ENCODE results near the gene SF3B6.
A peak's percentile ranks its signal among the peaks of the same experiment; 100 is the strongest.
"Not testable (repeated sequence)": the region's sequence is repeated elsewhere in the genome, so short reads cannot be mapped to it uniquely, and the experiment has no call there.

Gene SF3B6

DNA sequence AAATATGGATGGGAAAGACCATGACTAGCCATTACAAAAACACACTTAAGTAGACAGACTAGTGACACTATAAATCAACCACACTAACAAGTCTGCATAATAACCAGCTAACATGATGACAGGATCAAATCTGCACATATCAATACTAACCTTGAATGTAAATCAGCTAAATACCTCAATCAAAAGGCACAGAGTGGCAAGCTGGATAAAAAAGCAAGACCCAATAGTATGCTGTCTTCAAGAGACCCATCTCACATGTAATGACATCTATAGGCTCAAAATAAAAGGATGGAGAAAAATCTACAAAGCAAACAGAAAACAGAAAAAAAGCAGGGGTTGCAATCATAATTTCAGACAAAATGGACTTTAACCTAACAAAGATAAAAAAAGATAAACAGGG, 30.7 kb upstream of the SF3B6 start:
- in situ Hi-C loops (cut with MboI; ENCODE audit: low sequenced_read_pairs) = no loop called here

DNA sequence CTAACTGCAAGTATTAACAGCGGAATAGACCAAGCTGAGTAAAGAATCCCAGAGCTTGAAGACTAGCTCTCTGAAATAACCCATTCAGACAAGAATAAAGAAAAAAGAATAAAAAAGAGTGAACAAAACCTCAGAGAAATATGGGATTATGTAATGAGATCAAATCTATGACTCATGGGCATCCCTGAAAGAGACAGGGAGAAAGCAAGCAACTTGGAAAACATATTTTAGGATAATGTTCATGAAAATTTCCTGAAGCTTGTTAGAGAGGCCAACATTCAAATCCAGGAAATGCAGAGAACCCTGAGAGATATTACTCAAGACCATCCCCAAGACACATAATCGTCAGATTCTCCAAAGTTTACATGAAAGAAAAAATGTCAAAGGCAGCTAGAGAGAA, 29.7 kb upstream of the SF3B6 start:
- H3K36me3 ChIP-seq (replicated peaks) = no peaks in the 10 kb centered on the region
- no peaks in the 10 kb centered on the region for H3K4me1 ChIP-seq
- H3K9me3 ChIP-seq = 0 out of 2 replicates have a peak, but pooled peaks cover 3% of the 10 kb centered on the region
- DNase-seq (ENCODE audit: low spot score in 2 of 2) = no peak
- in situ Hi-C loops (cut with MboI; ENCODE audit: low sequenced_read_pairs) = no loop called here
- H3K4me3 ChIP-seq = no peak overlapping the region
- H3K27me3 ChIP-seq (ENCODE audit: low read depth) = no peaks in the 10 kb centered on the region

More for the DNA sequence above, 30.7 kb upstream of the SF3B6 start:
- no peak for DNase-seq (ENCODE audit: low spot score in 2 of 2)
- H3K4me1 ChIP-seq = no peaks in the 10 kb centered on the region
- no peaks in the 10 kb centered on the region for H3K27me3 ChIP-seq (ENCODE audit: low read depth)
- H3K9me3 ChIP-seq = 0 out of 2 replicates have a peak, but pooled peaks cover 3% of the 10 kb centered on the region
- no peak overlapping the region for H3K4me3 ChIP-seq
- H3K36me3 ChIP-seq (replicated peaks) = no peaks in the 10 kb centered on the region

DNA sequence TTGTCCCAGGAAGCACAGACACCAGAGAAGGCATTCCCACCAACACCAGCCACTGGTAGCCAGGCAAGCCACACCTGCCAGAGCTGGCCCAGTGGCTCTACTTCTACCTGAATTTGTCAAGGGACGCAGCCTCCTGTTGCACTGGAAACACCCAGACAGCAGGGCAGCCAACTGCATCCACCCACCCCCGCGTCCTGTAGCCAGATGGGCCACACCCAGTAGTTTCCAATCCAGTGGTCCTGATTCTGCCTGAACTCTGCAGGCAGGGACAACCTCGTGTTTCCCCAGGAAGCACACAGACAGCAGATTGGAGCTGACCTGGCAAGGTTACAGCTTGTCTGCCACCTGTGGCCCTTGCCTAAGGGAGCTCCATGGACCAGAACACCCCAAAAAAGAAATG, 28.8 kb upstream of the SF3B6 start:
- Histone ChIP-seq H3K4me3 (no peak overlapping the region), H3K9me3 (0 out of 2 replicates have a peak, but pooled peaks cover 3% of the 10 kb centered on the region), H3K36me3 (replicated peaks) (no peaks in the 10 kb centered on the region), H3K4me1 (no peaks in the 10 kb centered on the region), H3K27me3 (ENCODE audit: low read depth) (no peaks in the 10 kb centered on the region)
- DNase-seq (ENCODE audit: low spot score in 2 of 2) = no peak
- in situ Hi-C loops (cut with MboI; ENCODE audit: low sequenced_read_pairs) = no loop called here

DNA sequence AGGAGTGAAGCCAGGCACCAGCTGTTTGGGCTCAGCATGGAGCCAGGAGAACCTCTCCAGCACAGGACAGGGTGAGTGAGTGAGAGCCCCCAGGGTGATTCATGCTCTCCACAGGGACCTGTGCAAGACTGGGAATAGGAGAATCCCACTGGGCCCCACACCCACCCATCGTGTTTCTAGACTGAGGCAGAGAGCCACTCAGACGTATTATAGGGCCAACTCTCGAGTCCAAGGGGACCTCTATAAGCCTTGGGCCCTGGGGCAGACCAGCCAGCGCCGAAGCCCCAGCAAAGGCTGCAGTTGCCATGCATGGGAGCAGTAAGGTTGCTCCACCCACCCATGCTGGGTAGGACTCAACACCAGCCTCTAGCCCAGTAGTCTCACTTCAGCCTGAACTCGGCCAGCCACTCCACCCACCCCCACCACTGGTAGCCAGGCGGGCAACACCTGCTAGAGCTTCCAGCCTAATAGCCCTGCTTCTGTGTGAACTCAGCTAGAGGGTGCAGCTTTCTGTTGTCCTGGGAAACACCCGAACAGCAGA, 28.1 kb upstream of the SF3B6 start:
- Histone ChIP-seq H3K9me3 (0 out of 2 replicates have a peak, but pooled peaks cover 3% of the 10 kb centered on the region), H3K4me1 (no peaks in the 10 kb centered on the region), H3K4me3 (no peak overlapping the region), H3K27me3 (ENCODE audit: low read depth) (no peaks in the 10 kb centered on the region), H3K36me3 (replicated peaks) (no peaks in the 10 kb centered on the region)
- in situ Hi-C loops (cut with MboI; ENCODE audit: low sequenced_read_pairs) = no loop called here
- no peak for DNase-seq (ENCODE audit: low spot score in 2 of 2)

DNA sequence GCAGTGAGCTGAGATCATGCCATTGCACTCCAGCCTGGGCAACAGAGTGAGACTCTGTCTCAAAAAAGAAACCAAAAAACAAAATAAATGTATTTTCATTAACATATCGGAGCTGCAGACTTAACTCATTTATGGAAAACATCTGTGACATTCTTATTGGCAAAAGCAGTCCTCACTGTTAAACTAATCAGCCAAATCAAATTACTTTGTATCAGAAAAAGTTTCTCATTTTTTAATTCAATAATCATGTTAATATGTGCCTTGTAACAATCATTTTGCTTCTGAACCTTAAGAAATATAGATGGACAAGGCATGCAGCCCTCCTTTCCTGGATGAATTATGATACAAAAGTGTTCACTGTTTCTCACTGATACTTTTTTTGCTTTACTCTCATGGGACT, 26.6 kb upstream of the SF3B6 start:
- Histone ChIP-seq H3K9me3 (0 out of 2 replicates have a peak, but pooled peaks cover 3% of the 10 kb centered on the region), H3K4me1 (no peaks in the 10 kb centered on the region), H3K4me3 (no peak overlapping the region), H3K36me3 (replicated peaks) (no peaks in the 10 kb centered on the region), H3K27me3 (ENCODE audit: low read depth) (no peaks in the 10 kb centered on the region)
- DNase-seq (ENCODE audit: low spot score in 2 of 2) = no peak
- in situ Hi-C loops (cut with MboI; ENCODE audit: low sequenced_read_pairs) = no loop called here

DNA sequence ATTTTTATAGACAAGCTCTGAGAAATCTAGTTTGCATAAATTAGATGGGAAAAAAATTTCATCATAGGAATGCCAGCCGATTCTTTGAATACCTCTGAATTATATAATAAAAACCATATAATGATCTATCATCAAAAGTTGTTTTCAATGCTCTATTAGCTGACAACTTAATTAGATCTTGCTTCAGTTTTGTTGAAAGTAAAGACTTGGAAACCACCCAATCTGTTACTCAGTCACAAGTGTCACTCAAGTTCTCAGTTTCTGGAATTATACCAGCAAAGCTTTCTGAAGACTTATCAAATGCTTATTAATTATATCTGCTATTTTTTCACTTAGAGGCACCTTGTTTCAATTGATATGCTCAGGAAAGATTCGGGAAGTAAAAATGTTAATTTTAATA, 25.9 kb upstream of the SF3B6 start:
- no peak for DNase-seq (ENCODE audit: low spot score in 2 of 2)
- in situ Hi-C loops (cut with MboI; ENCODE audit: low sequenced_read_pairs) = no loop called here
- 0 out of 2 replicates have a peak, but pooled peaks cover 3% of the 10 kb centered on the region for H3K9me3 ChIP-seq
- no peaks in the 10 kb centered on the region for H3K36me3 ChIP-seq (replicated peaks)
- no peak overlapping the region for H3K4me3 ChIP-seq
- no peaks in the 10 kb centered on the region for H3K4me1 ChIP-seq
- no peaks in the 10 kb centered on the region for H3K27me3 ChIP-seq (ENCODE audit: low read depth)

DNA sequence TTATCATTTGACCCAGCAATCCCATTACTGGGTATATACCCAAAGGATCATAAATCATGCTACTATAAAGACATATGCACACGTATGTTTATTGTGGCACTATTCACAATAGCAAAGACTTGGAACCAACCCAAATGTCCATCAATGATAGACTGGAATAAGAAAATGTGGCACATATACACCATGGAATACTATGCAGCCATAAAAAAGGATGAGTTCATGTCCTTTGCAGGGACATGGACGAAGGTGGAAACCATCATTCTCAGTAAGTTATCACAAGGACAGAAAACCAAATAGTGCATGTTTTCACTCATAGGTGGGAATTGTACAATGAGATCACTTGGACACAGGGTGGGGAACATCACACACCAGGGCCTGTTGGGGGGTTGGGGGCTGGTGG, 24.6 kb upstream of the SF3B6 start:
- in situ Hi-C loops (cut with MboI; ENCODE audit: low sequenced_read_pairs); H3K9me3 ChIP-seq; H3K27me3 ChIP-seq (ENCODE audit: low read depth); DNase-seq (ENCODE audit: low spot score in 2 of 2); H3K36me3 ChIP-seq (replicated peaks); H3K4me3 ChIP-seq; H3K4me1 ChIP-seq: not testable (repeated sequence)

DNA sequence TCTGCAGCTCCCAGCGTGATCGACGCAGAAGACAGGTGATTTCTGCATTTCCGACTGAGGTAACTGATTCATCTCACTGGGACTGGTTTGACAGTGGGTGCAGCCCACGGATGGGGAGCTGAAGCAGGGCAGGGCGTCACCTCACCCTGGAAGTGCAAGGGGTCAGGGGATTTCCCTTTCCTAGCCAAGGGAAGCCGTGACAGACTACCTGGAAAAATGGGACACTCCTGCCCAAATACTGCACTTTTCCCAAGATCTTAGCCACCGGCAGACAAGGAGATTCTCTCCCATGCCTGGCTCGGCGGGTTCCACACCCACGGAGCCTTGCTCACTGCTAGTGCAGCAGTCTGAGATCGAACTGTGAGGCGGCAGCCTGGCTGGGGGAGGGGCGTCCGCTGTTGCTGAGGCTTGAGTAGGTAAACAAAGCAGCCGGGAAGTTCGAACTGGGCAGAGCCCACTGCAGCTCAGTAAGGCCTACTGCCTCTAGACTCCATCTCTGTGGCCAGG, 19.1 kb upstream of the SF3B6 start:
- H3K4me3 ChIP-seq; H3K9me3 ChIP-seq; DNase-seq (ENCODE audit: low spot score in 2 of 2); H3K4me1 ChIP-seq; H3K36me3 ChIP-seq (replicated peaks); in situ Hi-C loops (cut with MboI; ENCODE audit: low sequenced_read_pairs); H3K27me3 ChIP-seq (ENCODE audit: low read depth): not testable (repeated sequence)

DNA sequence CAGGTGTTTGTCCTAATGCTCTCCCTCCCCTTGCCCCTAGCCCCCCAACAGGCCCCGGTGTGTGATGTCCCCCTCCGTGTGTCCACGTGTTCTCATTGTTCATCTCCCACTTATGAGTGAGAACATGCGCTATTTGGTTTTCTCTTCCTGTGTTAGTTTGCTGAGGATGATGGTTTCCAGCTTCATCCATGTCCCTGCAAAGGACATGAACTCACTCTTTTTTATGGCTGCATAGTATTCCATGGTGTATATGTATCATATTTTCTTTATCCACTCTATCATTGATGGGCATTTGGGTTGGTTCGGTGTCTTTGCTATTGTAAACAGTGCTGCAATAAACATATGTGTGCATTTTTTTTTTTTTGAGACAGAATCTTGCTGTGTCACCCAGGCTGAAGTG, 17.1 kb upstream of the SF3B6 start:
- DNase-seq (ENCODE audit: low spot score in 2 of 2); H3K4me1 ChIP-seq; H3K27me3 ChIP-seq (ENCODE audit: low read depth); H3K4me3 ChIP-seq; H3K9me3 ChIP-seq; in situ Hi-C loops (cut with MboI; ENCODE audit: low sequenced_read_pairs); H3K36me3 ChIP-seq (replicated peaks): not testable (repeated sequence)

DNA sequence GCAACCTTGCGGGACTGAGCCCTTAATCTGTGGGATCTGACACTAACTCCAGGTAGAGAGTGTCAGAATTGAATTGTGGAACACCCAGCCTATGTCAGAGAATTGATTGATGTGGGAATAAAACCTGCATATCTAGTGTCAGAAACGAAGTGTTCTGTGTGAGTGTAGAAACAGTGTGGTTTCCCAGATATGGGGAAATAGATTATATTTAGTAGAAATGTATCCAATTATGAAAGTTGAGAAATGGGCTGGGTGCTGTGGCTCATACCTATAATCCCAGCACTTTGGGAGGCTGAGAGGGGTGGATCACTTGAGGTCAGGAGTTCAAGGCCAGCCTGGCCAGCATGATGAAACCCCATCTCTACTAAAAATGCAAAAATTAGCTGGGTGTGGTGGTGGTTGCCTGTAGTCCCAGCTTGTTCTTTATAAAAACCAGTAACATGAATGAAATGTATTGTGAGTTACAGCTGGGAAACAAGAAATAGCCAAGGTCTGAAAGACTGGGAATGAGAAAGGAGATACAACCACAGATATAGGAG, 12.8 kb upstream of the SF3B6 start:
- Histone ChIP-seq H3K36me3 (replicated peaks) (no peaks in the 10 kb centered on the region), H3K4me3 (no peak overlapping the region), H3K9me3 (no peaks in the 10 kb centered on the region), H3K27me3 (ENCODE audit: low read depth) (no peaks in the 10 kb centered on the region), H3K4me1 (peaks cover 2% of the 10 kb centered on the region; the same call in 1 of the 2 replicates)
- DNase-seq (ENCODE audit: low spot score in 2 of 2) = no peak
- in situ Hi-C loops (cut with MboI; ENCODE audit: low sequenced_read_pairs) = loop anchor here (10.0 kb wide), 1 partner anchor 164 kb away; the partner anchor contains the start of gene ATAD2B

DNA sequence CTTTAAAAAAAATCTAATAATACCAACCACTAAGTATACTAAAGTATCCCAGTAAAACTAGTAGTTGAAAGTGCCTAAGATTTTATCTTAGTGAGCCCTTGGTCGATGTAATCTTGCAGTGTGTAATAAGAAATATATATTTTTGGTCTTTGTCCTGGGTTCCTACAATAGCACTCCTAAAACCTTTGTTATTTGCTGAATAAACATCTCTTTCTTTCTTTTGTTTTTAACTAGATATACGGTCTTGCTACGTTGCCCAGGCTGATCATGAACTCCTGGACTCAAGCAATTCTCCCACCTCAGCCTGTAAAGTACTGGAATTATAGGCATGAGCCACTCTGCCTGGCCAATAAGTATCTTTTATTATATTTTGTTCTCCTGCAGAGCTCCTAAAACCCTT, 10.9 kb upstream of the SF3B6 start:
- in situ Hi-C loops (cut with MboI; ENCODE audit: low sequenced_read_pairs) = loop anchor here (10.0 kb wide), 1 partner anchor 162 kb away; the partner anchor contains the start of gene ATAD2B
- H3K36me3 ChIP-seq (replicated peaks) = peaks cover 12% of the 10 kb centered on the region
- DNase-seq (ENCODE audit: low spot score in 2 of 2) = no peak
- H3K27me3 ChIP-seq (ENCODE audit: low read depth) = no peaks in the 10 kb centered on the region
- peaks cover 8% of the 10 kb centered on the region for H3K4me1 ChIP-seq
- H3K9me3 ChIP-seq = no peaks in the 10 kb centered on the region
- no peak overlapping the region for H3K4me3 ChIP-seq

DNA sequence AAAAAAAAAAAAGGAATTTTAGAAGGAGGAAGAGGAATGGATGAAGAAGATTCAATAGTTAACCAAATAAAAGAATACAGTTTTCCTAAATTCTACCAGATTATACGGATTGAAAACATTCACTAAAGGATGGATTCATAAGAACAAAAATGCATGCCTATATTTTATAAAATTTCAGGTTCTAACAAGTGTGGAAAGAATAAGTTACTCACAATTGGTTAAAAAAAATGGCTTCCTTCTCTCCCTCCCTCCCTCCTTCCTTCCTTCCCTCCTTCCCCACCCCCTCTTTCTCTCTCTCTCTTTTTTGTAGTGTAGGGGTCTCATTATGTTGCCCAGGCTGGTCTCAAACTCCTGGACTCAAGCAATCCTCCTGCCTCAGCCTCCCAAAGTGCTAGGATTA, 10.1 kb upstream of the SF3B6 start:
- in situ Hi-C loops (cut with MboI; ENCODE audit: low sequenced_read_pairs) = loop anchor here (10.0 kb wide), 1 partner anchor 161 kb away; the partner anchor contains the start of gene ATAD2B
- H3K4me1 ChIP-seq = peaks cover 8% of the 10 kb centered on the region
- no peaks in the 10 kb centered on the region for H3K27me3 ChIP-seq (ENCODE audit: low read depth)
- no peaks in the 10 kb centered on the region for H3K9me3 ChIP-seq
- DNase-seq (ENCODE audit: low spot score in 2 of 2) = no peak
- no peak overlapping the region for H3K4me3 ChIP-seq
- peaks cover 18% of the 10 kb centered on the region for H3K36me3 ChIP-seq (replicated peaks)

DNA sequence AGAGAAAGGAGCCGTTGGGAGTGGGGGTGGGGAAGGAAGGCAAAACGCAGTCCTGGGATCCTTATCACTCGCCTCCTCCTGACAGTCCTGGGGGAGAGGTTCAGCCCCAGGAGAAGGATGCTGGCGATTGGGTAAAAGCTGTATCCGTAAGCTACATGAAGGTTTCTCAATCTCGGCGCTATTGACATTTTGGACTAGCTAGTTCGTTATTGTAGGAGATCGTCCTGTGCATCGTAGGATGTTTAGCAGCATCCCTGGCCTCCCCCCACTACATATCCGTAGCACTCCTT, 9.0 kb upstream of the SF3B6 start:
- peak overlapping the region; percentile 47 for H3K4me3 ChIP-seq
- H3K9me3 ChIP-seq = no peaks in the 10 kb centered on the region
- H3K36me3 ChIP-seq (replicated peaks) = peaks cover 19% of the 10 kb centered on the region
- DNase-seq (ENCODE audit: low spot score in 2 of 2) = no peak
- H3K4me1 ChIP-seq = peaks cover 8% of the 10 kb centered on the region
- in situ Hi-C loops (cut with MboI; ENCODE audit: low sequenced_read_pairs) = loop anchor here (10.0 kb wide), 1 partner anchor 160 kb away; the partner anchor contains the start of gene ATAD2B
- H3K27me3 ChIP-seq (ENCODE audit: low read depth) = no peaks in the 10 kb centered on the region

DNA sequence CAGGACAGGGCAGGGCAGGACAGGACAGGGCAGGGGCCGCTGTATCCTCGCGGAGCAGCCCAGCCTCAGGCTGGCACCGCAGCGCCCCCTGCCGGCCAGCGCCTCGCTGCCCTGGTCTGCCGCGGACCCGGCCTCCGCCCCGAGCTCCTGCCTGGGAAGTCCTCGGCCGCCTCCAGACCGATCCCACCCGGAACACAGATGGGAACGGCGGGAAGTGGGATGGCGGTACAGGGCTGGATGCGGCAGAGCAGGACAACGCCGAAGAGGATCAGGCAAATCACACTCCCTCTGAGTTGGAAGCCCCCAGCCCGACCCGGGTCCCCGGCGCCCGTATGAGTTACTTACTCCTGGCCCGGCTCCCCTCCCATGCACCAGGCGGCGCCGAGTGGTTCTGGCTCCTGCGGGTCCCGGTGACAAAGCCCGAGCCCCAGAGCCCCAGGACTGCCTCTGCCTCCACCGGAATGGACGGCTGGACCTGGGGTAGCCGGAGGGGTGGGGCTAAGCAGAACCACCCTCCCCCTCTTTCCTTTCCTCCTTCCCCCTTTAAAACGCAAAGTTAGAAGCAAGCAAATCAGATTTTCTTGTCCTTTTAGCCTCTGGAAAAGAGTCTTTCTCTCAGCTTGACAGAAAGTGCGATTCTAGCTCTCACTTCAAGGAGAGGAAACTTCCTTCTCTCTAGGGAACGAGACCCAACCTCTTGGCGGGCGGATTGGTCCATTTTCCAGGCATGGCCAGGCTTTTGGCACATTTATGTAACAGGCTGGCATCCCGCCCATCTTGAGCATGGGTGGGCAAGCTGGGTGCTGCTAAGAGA, 8.5 kb upstream of the SF3B6 start, which contains the start of gene TP53I3:
Gene TP53I3 (minus strand): TSS at position 449 of the 814 bp plus-strand sequence. CDS start 508 bp downstream, outside the sequence.
- Histone ChIP-seq H3K9me3 (no peaks in the 10 kb centered on the region), H3K4me3 (peak within 1 kb of the TSS; percentile 47), H3K36me3 (replicated peaks) (peaks cover 19% of the 10 kb centered on the region), H3K4me1 (peaks cover 8% of the 10 kb centered on the region), H3K27me3 (ENCODE audit: low read depth) (no peaks in the 10 kb centered on the region)
- in situ Hi-C loops (cut with MboI; ENCODE audit: low sequenced_read_pairs) = loop anchor here (10.0 kb wide), 1 partner anchor 160 kb away; the partner anchor contains the start of gene ATAD2B
- DNase-seq (ENCODE audit: low spot score in 2 of 2) = peak; percentile 84 to 92

Measured in HAP-1 (cell line).